ENCODE data around the gene ZNF557.
"Not testable (repeated sequence)": the region's sequence is repeated elsewhere in the genome, so short reads cannot be mapped to it uniquely, and the experiment has no call there.

DNA sequence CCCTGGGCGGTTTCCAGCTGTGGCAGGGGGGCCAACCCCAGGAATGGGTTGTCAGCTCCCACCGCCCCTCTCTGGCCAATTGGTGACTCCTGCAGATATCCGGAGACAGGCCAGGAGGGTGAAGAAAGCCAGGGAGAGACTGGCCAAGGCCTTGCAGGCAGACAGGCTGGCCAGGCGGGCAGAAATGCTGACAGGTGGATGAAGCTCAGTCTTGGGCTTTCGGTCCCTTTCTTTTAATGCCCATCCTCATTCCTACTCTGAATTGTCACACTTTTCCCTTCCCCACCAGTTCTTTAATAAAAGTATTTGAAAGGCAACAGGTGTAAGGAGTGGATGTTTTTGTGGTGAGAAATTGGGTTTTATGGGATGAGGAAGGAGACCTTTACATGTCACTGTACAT is 18.1 kb upstream of the ZNF557 start:
- TF ChIP-seq, protein P1, sequence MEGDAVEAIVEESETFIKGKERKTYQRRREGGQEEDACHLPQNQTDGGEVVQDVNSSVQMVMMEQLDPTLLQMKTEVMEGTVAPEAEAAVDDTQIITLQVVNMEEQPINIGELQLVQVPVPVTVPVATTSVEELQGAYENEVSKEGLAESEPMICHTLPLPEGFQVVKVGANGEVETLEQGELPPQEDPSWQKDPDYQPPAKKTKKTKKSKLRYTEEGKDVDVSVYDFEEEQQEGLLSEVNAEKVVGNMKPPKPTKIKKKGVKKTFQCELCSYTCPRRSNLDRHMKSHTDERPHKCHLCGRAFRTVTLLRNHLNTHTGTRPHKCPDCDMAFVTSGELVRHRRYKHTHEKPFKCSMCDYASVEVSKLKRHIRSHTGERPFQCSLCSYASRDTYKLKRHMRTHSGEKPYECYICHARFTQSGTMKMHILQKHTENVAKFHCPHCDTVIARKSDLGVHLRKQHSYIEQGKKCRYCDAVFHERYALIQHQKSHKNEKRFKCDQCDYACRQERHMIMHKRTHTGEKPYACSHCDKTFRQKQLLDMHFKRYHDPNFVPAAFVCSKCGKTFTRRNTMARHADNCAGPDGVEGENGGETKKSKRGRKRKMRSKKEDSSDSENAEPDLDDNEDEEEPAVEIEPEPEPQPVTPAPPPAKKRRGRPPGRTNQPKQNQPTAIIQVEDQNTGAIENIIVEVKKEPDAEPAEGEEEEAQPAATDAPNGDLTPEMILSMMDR (IDR thresholded peaks at IDR 0.05; ENCODE audit: low read depth, low read length): not testable (repeated sequence)
- TF ChIP-seq EZH2phosphoT487 (IDR thresholded peaks at IDR 0.05; ENCODE audit: low read depth): not testable (repeated sequence)

All from OCI-LY3 (cell line).